HepG2 (cell line): ENCODE measurements around the gene RHBDL3. TPM values are rescaled to one million over a fixed set of nuclear protein-coding genes. Genes with fewer than 3 reads are reported as not detected.

ENCODE experiments used
- ARHGAP35 ChIP-seq: sonication (generic); formaldehyde crosslinking; IDR thresholded peaks from 2 replicates; pipeline ENCODE4 v1.9.0; 2022; ENCODE audit warnings: mild to moderate bottlenecking, inconsistent platforms, moderate library complexity, missing genetic modification reagents, borderline replicate concordance
- CBX1 ChIP-seq: IDR thresholded peaks from one replicate; pipeline ENCODE4 v1.6.1; 2016; ENCODE audit warnings: antibody characterized with exemption, low read depth
- CHD4 ChIP-seq: fragments of 200-600 bp; sonication (generic); IDR thresholded peaks from 2 replicates; pipeline ENCODE4 v1.7.0; 2017; ENCODE audit warnings: mild to moderate bottlenecking, low read length, borderline replicate concordance
- ERF ChIP-seq: IDR thresholded peaks from 2 replicates; pipeline ENCODE4 v1.6.1; 2018; ENCODE audit warnings: missing biosample characterization, missing genetic modification reagents
- FOXC1 ChIP-seq: sonication (generic); formaldehyde crosslinking; IDR thresholded peaks from 2 replicates; pipeline ENCODE4 v1.8.0; 2022; ENCODE audit warnings: mild to moderate bottlenecking, missing genetic modification reagents, borderline replicate concordance
- FOXP4 ChIP-seq: sonication (generic); formaldehyde crosslinking; IDR thresholded peaks from 2 replicates; pipeline ENCODE4 v1.4.0; 2020; ENCODE audit warnings: missing genetic modification reagents
- MYC ChIP-seq: sonication (generic); formaldehyde crosslinking; IDR thresholded peaks from 2 replicates; pipeline ENCODE4 v1.9.0; 2021; ENCODE audit warnings: missing genetic modification reagents, borderline replicate concordance
- PRDM15 ChIP-seq: sonication (generic); formaldehyde crosslinking; IDR thresholded peaks from 2 replicates; pipeline ENCODE4 v1.4.0; 2020; ENCODE audit warnings: missing genetic modification reagents
- SSRP1 ChIP-seq: IDR thresholded peaks from 2 replicates; pipeline ENCODE4 v1.6.1; 2016; ENCODE audit warnings: control low read depth
- TOPORS ChIP-seq: sonication (generic); formaldehyde crosslinking; IDR thresholded peaks from 2 replicates; pipeline ENCODE4 v1.8.0; 2023; ENCODE audit warnings: mild to moderate bottlenecking, missing genetic modification reagents
- ZNF180 ChIP-seq: sonication (generic); formaldehyde crosslinking; IDR thresholded peaks from 2 replicates; pipeline ENCODE4 v1.4.0; 2020; ENCODE audit warnings: low read depth, missing genetic modification reagents, borderline replicate concordance
- ZNF839 ChIP-seq: sonication (generic); formaldehyde crosslinking; IDR thresholded peaks from 2 replicates; pipeline ENCODE4 v1.4.0; 2020; ENCODE audit warnings: missing genetic modification reagents, mild to moderate bottlenecking, borderline replicate concordance
- polyA plus RNA-seq, 8 experiments: library from polyadenylated mRNA; depleted of rRNA in 3 of 8; stranded (reverse) in 7 of 8; unstranded in 1 of 8; fragments of >200 nt; fragmentation: Illumina TruSeq in 4 of 8; extraction: Trizol in 4 of 8; gene quantifications; 2 replicates each; pipeline versions ENCODE4 v1.2.1 to v1.2.3, GENCODE V29; 2011 to 2016; ENCODE audit warnings: low read depth in 4 of 8, missing spikeins in 1 of 8, mixed read lengths in 1 of 8; ENCODE audit not compliant: insufficient read depth in 1 of 8
- total RNA-seq, 5 experiments: library from RNA; depleted of rRNA; stranded (reverse); fragments of >200 nt; fragmentation: Illumina TruSeq; extraction: Trizol; gene quantifications; 2 replicates each; pipeline ENCODE4 v1.2.3, GENCODE V29; 2016; ENCODE audit warnings: low read depth in 1 of 5
- TF ChIP-seq, protein P1 (sequence below): sonication (generic); formaldehyde crosslinking; IDR thresholded peaks from 2 replicates; pipeline ENCODE4 v1.5.0; 2020; ENCODE audit warnings: mild to moderate bottlenecking, missing genetic modification reagents, borderline replicate concordance
- TF ChIP-seq, protein P2 (sequence below): sonication (generic); formaldehyde crosslinking; IDR thresholded peaks from 2 replicates; pipeline ENCODE4 v1.4.0; 2020; ENCODE audit warnings: mild to moderate bottlenecking, low read depth, missing genetic modification reagents

Gene RHBDL3
- total and polyA plus RNA-seq, 2 of the 13 experiments (the other 11 are each of a cell fraction or from before 2014, with no cell fraction given): 0.09 TPM; not detected in 1

GRCh38 chr17:32302860-32303649, 37.4 kb downstream of the RHBDL3 start (continued):
- TF ChIP-seq FOXP4 (CRISPR knock-in tag) (peak; percentile 73), PRDM15 (CRISPR knock-in tag) (no peak), CBX1 (no peak), TOPORS (CRISPR knock-in tag) (no peak), MYC (CRISPR knock-in tag) (peak; percentile 50; the same call in 1 of the 2 replicates), ZNF180 (CRISPR knock-in tag) (no peak), SSRP1 (CRISPR knock-in tag) (no peak), ARHGAP35 (no peak), CHD4 (no peak), FOXC1 (CRISPR knock-in tag) (no peak), ERF (CRISPR knock-in tag) (no peak), ZNF839 (CRISPR knock-in tag) (0 out of 2 replicates have a peak, but pooled peaks have one; percentile 63)
- TF ChIP-seq, protein P1, sequence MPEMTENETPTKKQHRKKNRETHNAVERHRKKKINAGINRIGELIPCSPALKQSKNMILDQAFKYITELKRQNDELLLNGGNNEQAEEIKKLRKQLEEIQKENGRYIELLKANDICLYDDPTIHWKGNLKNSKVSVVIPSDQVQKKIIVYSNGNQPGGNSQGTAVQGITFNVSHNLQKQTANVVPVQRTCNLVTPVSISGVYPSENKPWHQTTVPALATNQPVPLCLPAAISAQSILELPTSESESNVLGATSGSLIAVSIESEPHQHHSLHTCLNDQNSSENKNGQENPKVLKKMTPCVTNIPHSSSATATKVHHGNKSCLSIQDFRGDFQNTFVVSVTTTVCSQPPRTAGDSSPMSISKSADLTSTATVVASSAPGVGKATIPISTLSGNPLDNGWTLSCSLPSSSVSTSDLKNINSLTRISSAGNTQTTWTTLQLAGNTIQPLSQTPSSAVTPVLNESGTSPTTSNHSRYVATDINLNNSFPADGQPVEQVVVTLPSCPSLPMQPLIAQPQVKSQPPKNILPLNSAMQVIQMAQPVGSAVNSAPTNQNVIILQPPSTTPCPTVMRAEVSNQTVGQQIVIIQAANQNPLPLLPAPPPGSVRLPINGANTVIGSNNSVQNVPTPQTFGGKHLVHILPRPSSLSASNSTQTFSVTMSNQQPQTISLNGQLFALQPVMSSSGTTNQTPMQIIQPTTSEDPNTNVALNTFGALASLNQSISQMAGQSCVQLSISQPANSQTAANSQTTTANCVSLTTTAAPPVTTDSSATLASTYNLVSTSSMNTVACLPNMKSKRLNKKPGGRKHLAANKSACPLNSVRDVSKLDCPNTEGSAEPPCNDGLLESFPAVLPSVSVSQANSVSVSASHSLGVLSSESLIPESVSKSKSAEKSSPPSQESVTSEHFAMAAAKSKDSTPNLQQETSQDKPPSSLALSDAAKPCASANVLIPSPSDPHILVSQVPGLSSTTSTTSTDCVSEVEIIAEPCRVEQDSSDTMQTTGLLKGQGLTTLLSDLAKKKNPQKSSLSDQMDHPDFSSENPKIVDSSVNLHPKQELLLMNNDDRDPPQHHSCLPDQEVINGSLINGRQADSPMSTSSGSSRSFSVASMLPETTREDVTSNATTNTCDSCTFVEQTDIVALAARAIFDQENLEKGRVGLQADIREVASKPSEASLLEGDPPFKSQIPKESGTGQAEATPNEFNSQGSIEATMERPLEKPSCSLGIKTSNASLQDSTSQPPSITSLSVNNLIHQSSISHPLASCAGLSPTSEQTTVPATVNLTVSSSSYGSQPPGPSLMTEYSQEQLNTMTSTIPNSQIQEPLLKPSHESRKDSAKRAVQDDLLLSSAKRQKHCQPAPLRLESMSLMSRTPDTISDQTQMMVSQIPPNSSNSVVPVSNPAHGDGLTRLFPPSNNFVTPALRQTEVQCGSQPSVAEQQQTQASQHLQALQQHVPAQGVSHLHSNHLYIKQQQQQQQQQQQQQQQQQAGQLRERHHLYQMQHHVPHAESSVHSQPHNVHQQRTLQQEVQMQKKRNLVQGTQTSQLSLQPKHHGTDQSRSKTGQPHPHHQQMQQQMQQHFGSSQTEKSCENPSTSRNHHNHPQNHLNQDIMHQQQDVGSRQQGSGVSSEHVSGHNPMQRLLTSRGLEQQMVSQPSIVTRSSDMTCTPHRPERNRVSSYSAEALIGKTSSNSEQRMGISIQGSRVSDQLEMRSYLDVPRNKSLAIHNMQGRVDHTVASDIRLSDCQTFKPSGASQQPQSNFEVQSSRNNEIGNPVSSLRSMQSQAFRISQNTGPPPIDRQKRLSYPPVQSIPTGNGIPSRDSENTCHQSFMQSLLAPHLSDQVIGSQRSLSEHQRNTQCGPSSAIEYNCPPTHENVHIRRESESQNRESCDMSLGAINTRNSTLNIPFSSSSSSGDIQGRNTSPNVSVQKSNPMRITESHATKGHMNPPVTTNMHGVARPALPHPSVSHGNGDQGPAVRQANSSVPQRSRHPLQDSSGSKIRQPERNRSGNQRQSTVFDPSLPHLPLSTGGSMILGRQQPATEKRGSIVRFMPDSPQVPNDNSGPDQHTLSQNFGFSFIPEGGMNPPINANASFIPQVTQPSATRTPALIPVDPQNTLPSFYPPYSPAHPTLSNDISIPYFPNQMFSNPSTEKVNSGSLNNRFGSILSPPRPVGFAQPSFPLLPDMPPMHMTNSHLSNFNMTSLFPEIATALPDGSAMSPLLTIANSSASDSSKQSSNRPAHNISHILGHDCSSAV (CRISPR knock-in tag): no peak
- TF ChIP-seq, protein P2, sequence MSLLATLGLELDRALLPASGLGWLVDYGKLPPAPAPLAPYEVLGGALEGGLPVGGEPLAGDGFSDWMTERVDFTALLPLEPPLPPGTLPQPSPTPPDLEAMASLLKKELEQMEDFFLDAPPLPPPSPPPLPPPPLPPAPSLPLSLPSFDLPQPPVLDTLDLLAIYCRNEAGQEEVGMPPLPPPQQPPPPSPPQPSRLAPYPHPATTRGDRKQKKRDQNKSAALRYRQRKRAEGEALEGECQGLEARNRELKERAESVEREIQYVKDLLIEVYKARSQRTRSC (CRISPR knock-in tag): no peak
